T-helper 22 cell (primary cell): Measurements from ENCODE around the gene LNX1.

Source experiments
- DNase-seq: peaks from one replicate; pipeline ENCODE4 v3.0.0-alpha.2; 2020; ENCODE audit warnings: low read depth

Gene LNX1

GRCh38 chr4:53571936-53572599, 19.2 kb downstream of the LNX1 start:
- DNase-seq, result no peak

GRCh38 chr4:53563824-53564223, 27.5 kb downstream of the LNX1 start:
- no peak for DNase-seq

- DNase-seq, result no peak
These were observed 28.9 kb downstream of the LNX1 start for GRCh38 chr4:53562409-53562808.

GRCh38 chr4:53559021-53559620, 32.2 kb downstream of the LNX1 start:
- DNase-seq, result no peak

GRCh38 chr4:53558065-53558801, 33.1 kb downstream of the LNX1 start:
- no peak for DNase-seq

GRCh38 chr4:53557669-53558064, 33.6 kb downstream of the LNX1 start:
- no peak for DNase-seq

- no peak for DNase-seq
These were observed 34.6 kb downstream of the LNX1 start for GRCh38 chr4:53556651-53557050.

GRCh38 chr4:53553486-53554210, 37.6 kb downstream of the LNX1 start:
- no peak for DNase-seq

GRCh38 chr4:53552711-53553110, 38.6 kb downstream of the LNX1 start:
- DNase-seq, result no peak

- DNase-seq, result no peak
These were observed 39.3 kb downstream of the LNX1 start for GRCh38 chr4:53551958-53552357.

- DNase-seq, result no peak
These were observed 39.9 kb downstream of the LNX1 start for GRCh38 chr4:53551281-53551864.

- DNase-seq, result no peak
These were observed 42.6 kb downstream of the LNX1 start for GRCh38 chr4:53548662-53549061.

GRCh38 chr4:53547983-53548382, 43.3 kb downstream of the LNX1 start:
- no peak for DNase-seq

GRCh38 chr4:53545942-53546581, 45.2 kb downstream of the LNX1 start:
- DNase-seq, result no peak

- no peak for DNase-seq
These were observed 46.0 kb downstream of the LNX1 start for GRCh38 chr4:53545273-53545672.

GRCh38 chr4:53543561-53543960, 47.7 kb downstream of the LNX1 start:
- no peak for DNase-seq

- no peak for DNase-seq
These were observed 49.6 kb downstream of the LNX1 start for GRCh38 chr4:53541577-53542206.

GRCh38 chr4:53538756-53539155, 52.5 kb downstream of the LNX1 start:
- no peak for DNase-seq

GRCh38 chr4:53537606-53538005, 53.7 kb downstream of the LNX1 start:
- no peak for DNase-seq

GRCh38 chr4:53536328-53536727, 55.0 kb downstream of the LNX1 start:
- no peak for DNase-seq

- DNase-seq, result no peak
These were observed 55.7 kb downstream of the LNX1 start for GRCh38 chr4:53535567-53535966.
